Measurements from ENCODE around the gene AREL1.

The AREL1 gene

GRCh38 chr14:74649673-74650072 is 63.2 kb downstream of the AREL1 start:
- H3F3A ChIP-seq (ENCODE audit: low read depth) = no peaks in the 10 kb centered on the region
- H4K20me1 ChIP-seq (ENCODE audit: insufficient read depth, low read length, poor library complexity, severe bottlenecking) = no peaks in the 10 kb centered on the region
- no peaks in the 10 kb centered on the region for H3K27me3 ChIP-seq (ENCODE audit: insufficient read depth, low read length, poor library complexity, severe bottlenecking)
- H3K36me3 ChIP-seq (ENCODE audit: insufficient read depth, low read length) = no peaks in the 10 kb centered on the region
- H3K79me2 ChIP-seq (ENCODE audit: insufficient read depth, low read length) = no peaks in the 10 kb centered on the region
- no peak overlapping the region for H3K4me3 ChIP-seq (ENCODE audit: low read length, poor library complexity, severe bottlenecking)
- H3K9me2 ChIP-seq (replicated peaks; ENCODE audit: low read depth, low read length) = no peaks in the 10 kb centered on the region
- H3K9me3 ChIP-seq (ENCODE audit: insufficient read depth, low read depth, low read length) = no peaks in the 10 kb centered on the region
- no peak overlapping the region for H2AFZ ChIP-seq (ENCODE audit: low read length)
- no peaks in the 10 kb centered on the region for H3K4me1 ChIP-seq (ENCODE audit: insufficient read depth, low read length, poor library complexity, severe bottlenecking)
- H3K4me2 ChIP-seq (ENCODE audit: low read depth, low read length, poor library complexity, severe bottlenecking) = no peak overlapping the region
- TF ChIP-seq EZH2phosphoT487 (IDR thresholded peaks at IDR 0.05; ENCODE audit: borderline replicate concordance) = no peak
- no peak for TF ChIP-seq CTCF (conservative IDR thresholded peaks at IDR 0.05; ENCODE audit: low read length)
- H3K9ac ChIP-seq (ENCODE audit: low read depth, low read length, poor library complexity, severe bottlenecking) = no peak overlapping the region

DNA sequence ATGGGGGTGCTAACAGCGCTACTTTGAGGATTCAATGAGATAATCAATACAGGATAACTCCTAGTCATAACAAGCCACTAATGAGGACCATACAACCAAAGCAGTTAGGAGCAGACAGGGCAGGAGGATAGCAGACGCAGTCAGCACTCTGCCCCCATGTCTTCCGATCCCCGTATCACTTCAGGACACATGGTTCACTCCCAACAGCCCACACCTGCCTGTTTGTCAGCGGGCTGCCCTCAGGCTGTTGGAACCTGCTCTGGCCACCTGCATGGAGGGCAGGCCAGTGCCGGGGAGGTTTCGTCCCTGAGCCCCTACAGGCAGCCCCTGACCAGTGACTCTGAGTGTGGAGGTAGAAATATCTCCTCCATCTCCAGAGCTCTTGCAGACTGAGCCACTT is 63.7 kb downstream of the AREL1 start:
- H3K4me3 ChIP-seq (ENCODE audit: low read length, poor library complexity, severe bottlenecking) = no peak overlapping the region
- no peaks in the 10 kb centered on the region for H3K36me3 ChIP-seq (ENCODE audit: insufficient read depth, low read length)
- TF ChIP-seq CTCF (conservative IDR thresholded peaks at IDR 0.05; ENCODE audit: low read length) = no peak
- no peaks in the 10 kb centered on the region for H3K9me3 ChIP-seq (ENCODE audit: insufficient read depth, low read depth, low read length)
- no peak overlapping the region for H3K4me2 ChIP-seq (ENCODE audit: low read depth, low read length, poor library complexity, severe bottlenecking)
- H3K9me2 ChIP-seq (replicated peaks; ENCODE audit: low read depth, low read length) = no peaks in the 10 kb centered on the region
- no peaks in the 10 kb centered on the region for H3F3A ChIP-seq (ENCODE audit: low read depth)
- no peaks in the 10 kb centered on the region for H3K4me1 ChIP-seq (ENCODE audit: insufficient read depth, low read length, poor library complexity, severe bottlenecking)
- H4K20me1 ChIP-seq (ENCODE audit: insufficient read depth, low read length, poor library complexity, severe bottlenecking) = no peaks in the 10 kb centered on the region
- no peak overlapping the region for H2AFZ ChIP-seq (ENCODE audit: low read length)
- no peaks in the 10 kb centered on the region for H3K79me2 ChIP-seq (ENCODE audit: insufficient read depth, low read length)
- no peaks in the 10 kb centered on the region for H3K27me3 ChIP-seq (ENCODE audit: insufficient read depth, low read length, poor library complexity, severe bottlenecking)
- H3K9ac ChIP-seq (ENCODE audit: low read depth, low read length, poor library complexity, severe bottlenecking) = no peak overlapping the region

DNA sequence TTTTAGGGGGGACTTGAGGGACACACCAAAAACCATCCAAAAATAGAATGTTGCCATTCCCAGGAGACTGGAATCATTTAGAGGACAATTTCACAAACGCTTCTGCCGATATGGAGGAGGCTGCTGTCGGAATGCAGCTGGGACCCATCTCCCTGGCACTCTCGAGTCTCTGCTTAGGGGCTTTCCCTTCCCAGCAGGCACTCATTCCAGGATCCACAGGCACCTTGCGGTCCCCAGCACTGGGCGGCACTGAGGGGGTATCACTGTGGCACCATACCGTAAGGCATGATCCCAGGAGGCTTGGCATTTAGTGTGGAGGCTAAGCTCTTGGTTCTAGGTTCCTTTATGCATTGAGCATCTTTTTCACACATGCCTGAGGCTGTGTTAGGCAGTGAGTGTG is 64.3 kb downstream of the AREL1 start:
- Histone ChIP-seq H3K36me3 (ENCODE audit: insufficient read depth, low read length) (no peaks in the 10 kb centered on the region), H3K9ac (ENCODE audit: low read depth, low read length, poor library complexity, severe bottlenecking) (no peak overlapping the region)

More for the DNA sequence above, 64.3 kb downstream of the AREL1 start:
- no peaks in the 10 kb centered on the region for H3K9me3 ChIP-seq (ENCODE audit: insufficient read depth, low read depth, low read length)
- no peaks in the 10 kb centered on the region for H3K4me1 ChIP-seq (ENCODE audit: insufficient read depth, low read length, poor library complexity, severe bottlenecking)
- H2AFZ ChIP-seq (ENCODE audit: low read length) = no peak overlapping the region
- no peaks in the 10 kb centered on the region for H3K27me3 ChIP-seq (ENCODE audit: insufficient read depth, low read length, poor library complexity, severe bottlenecking)
- H3K4me3 ChIP-seq (ENCODE audit: low read length, poor library complexity, severe bottlenecking) = no peak overlapping the region
- H4K20me1 ChIP-seq (ENCODE audit: insufficient read depth, low read length, poor library complexity, severe bottlenecking) = no peaks in the 10 kb centered on the region
- H3K4me2 ChIP-seq (ENCODE audit: low read depth, low read length, poor library complexity, severe bottlenecking) = no peak overlapping the region
- no peaks in the 10 kb centered on the region for H3F3A ChIP-seq (ENCODE audit: low read depth)
- no peaks in the 10 kb centered on the region for H3K79me2 ChIP-seq (ENCODE audit: insufficient read depth, low read length)
- TF ChIP-seq EZH2phosphoT487 (IDR thresholded peaks at IDR 0.05; ENCODE audit: borderline replicate concordance) (no peak), CTCF (conservative IDR thresholded peaks at IDR 0.05; ENCODE audit: low read length) (no peak)
- no peaks in the 10 kb centered on the region for H3K9me2 ChIP-seq (replicated peaks; ENCODE audit: low read depth, low read length)
